HG03103 (cell line): ENCODE results near the gene CARD6.
A peak's percentile ranks its signal among the peaks of the same experiment; 100 is the strongest.
"Not testable (repeated sequence)": the region's sequence is repeated elsewhere in the genome, so short reads cannot be mapped to it uniquely, and the experiment has no call there.

Source experiments
- ATAC-seq: cut with Tn5 transposase; IDR thresholded peaks from one replicate; pipeline ENCODE4 v1.9.1; 2021; ENCODE audit warnings: low read depth; ENCODE audit not compliant: unreplicated experiment

Gene CARD6

DNA sequence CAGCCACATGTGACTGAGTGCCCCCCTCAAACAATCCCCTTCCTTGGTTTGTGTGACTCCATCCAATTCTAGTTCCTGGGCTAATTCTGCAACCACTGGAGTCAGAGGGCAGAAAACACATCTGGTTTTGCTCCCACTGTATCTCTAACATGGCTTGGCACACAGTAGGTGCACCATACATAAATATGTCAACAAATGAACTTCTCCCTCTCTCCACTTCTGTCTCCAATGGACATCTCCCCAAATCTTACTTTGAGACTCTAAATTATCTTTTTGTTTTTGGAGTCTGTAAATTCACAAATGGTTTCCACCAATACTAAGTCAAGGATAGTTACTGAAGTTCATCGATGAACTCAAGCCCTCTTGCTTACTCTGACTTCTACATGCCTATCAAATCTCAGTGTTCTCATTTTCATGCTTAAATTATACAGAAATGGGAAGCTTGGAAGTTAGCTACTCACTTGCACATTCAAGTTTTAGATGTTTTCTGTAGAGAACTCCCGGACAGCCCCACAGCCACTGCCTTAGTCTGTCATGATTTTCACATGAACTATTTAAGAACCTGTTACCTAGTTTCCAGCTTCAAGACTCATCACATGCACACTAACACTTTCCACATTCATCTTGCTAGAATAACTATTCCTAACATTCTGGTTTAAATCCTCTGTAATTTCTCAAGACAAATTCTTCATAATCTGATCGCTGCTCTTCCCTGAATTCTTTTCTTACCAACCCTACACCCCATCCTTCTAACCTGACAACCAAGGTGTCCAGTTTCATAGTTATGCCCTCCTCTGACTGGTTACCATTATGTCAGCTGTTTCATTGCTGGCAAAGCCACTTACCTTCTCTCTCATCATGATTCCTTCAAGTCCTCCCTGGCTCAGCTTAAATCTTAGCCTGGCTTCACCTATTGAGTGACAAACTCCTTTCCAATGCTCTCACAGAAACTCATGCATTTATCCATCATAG, 12.2 kb upstream of the CARD6 start:
- no peak for ATAC-seq

GRCh38 chr5:40829748-40830533, 11.2 kb upstream of the CARD6 start:
- no peak for ATAC-seq

- ATAC-seq = no peak
Observed at GRCh38 chr5:40831346-40832210, 9.6 kb upstream of the CARD6 start.

DNA sequence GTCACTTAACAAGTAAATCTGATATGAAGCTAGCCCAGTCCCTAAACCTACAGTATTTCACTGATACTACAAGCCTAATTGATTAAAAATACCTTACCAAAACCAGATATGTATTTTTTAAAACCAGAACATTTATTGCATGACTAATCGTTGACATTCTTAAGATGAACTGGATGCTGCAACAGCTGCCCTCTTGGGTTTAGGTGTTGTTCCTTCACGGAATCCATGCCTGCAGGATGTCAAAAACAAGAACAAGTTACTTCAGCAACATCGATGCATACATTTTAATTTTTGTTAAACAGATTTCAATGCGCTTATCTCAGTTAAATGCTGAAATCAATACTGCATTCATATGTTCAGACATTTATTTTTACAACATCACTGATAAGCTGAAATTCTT, 8.8 kb upstream of the CARD6 start:
- ATAC-seq = no peak

- no peak for ATAC-seq
Observed at GRCh38 chr5:40833712-40834229, 7.4 kb upstream of the CARD6 start.

DNA sequence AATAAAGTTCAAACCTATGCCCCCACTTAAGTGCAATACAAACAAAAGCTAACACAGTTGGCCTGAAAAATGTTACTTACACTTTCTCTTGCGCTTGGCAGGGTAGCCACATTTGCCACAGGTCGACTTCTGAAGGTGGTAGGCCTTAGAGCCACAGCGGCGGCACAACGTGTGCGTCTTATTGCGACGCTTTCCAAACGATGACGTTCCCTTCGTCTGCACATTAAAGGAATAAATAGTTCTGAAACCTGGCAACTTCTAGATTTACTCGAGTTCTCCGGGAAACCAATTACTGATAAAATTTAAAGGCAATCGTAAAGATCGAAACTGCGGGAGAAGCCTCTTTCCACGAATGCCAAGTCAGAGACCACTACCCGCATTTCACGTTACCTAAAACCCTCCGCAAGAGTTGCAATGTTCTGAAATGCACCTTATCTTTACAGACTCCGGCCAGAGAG, 6.7 kb upstream of the CARD6 start:
- no peak for ATAC-seq

GRCh38 chr5:40834849-40835787, 6.0 kb upstream of the CARD6 start, which contains the start of gene RPL37:
Gene RPL37, minus strand, starts transcription at chr5:40835222. Its CDS starts 37 bp downstream, at chr5:40835185.
- ATAC-seq = peak; percentile 96

DNA sequence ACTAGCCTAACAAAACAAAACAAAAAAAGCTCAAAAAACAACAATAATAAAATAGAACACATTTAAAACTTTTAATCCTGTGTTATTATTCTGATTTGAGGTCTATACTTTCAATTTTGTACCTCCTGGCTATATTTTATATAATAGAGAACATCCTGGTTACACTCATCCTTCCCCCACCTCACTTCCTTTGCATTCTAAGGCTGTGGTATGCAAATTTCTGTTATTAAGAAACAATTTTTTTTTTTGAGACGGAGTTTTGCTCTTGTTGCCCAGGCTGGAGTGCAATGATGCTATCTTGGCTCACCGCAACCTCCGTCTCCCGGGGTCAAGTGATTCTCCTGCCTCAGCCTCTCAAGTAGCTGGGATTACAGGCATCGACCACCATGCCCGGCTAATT, 3.1 kb upstream of the CARD6 start:
- no peak for ATAC-seq

- ATAC-seq = no peak
Observed at GRCh38 chr5:40842351-40842750, 1.2 kb downstream of the CARD6 start.

- ATAC-seq = no peak
Observed at GRCh38 chr5:40844565-40844964, 3.4 kb downstream of the CARD6 start.

DNA sequence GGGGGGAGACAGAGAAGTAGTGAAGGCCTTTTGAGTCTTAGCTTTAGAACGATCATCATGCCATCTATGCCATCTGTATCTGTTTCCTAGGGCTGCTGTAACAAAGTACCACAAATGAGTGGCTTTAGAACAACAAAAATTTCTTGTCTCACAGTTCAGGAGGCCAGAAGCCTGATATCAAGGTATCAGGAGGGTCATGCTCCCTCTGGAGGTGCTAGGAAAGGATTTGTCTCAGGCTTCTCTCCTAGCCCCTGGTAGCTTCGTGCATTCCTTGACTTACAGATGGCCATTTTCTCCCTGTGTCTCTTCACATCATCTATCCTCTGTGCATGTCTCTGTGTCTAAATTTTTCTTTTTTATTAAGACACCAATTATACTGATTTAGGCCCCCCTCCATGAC, 5.2 kb downstream of the CARD6 start:
- ATAC-seq = no peak

GRCh38 chr5:40847525-40847924, 6.4 kb downstream of the CARD6 start:
- ATAC-seq = no peak

DNA sequence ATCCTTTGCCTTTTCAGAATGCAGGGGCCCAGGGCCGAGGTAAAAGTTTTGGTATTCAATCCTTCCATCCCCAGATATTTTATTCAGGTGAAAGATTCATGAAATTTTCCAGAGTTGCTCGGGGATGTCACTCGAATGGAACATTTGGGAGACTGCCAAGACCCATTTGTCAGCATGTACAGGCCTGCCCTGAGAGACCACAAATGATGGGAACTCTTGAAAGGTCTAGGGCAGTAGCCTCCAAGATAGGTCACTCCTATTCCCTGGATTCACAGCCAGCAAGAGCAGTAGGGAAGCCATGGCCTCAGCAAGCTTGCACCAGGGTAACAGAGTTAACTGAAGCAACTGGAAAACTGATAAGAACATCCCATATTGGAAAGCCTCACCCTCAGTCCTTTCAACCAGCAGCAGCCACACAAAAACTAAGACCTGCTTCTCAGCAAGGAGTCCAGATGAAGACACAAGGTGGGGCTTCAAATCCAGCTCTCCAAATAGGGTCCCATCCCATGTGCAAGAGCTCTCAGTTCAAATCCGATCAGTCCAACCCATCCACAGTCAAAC, 12.5 kb downstream of the CARD6 start:
- no peak for ATAC-seq

DNA sequence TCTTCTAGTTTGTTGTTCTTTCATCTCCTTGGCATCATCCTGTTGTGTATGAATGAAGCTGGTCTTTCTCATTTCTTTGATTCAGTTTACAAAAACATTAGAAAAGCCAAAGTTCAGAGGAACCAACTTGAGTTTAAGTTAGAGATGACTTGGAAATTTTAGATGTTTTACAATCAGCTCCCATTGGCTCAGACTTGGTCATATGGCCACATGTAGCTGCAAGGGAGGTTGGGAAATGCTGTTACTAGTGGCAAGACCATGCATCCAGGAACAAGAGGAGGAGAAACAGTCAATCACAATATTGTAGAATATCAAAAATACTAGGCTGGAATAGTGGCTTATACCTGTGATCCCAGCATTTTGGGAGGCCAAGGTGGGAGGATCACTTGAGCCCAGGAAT, 19.5 kb downstream of the CARD6 start:
- no peak for ATAC-seq

- not testable (repeated sequence) for ATAC-seq
Observed at GRCh38 chr5:40865004-40865403, 23.8 kb downstream of the CARD6 start.

- no peak for ATAC-seq
Observed at GRCh38 chr5:40866844-40867243, 25.7 kb downstream of the CARD6 start.

DNA sequence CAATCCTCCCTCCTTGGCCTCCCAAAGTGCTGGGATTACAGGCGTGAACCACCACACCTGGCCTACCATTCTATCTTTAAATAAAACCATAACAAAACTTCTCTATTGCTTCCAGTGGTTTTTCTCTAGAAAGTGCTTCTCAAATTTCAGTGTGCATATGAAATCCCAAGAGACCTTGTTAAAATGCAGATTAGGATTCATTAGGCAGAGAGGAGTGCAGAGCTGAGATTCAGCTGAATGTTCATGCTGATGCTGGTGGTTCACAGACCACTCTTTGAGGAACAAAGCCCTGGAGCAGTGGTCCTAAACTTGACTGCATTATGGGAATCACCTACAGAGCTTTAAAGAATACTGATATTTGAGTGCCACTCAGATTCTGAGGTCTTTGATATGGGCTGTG, 28.2 kb downstream of the CARD6 start:
- ATAC-seq = no peak

DNA sequence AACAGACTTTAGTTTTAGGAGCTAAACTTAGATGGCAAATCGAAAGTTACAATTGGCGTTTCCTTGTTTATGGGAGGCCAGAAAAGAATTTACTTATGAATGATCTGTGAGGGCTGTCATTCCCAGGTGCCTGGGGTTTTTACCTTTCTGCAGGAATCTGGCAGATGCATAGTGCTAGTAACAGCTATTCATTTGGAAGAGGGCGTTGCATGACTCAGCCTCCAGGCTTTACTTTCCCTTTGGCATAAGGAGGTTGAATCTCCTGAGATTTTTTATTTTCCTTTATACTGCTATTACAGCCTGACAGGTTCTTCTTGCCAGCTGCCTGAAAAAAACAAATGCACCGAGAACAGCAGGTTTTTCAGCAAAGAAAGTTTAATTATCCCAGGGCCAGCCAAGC, 30.0 kb downstream of the CARD6 start:
- ATAC-seq = no peak

- not testable (repeated sequence) for ATAC-seq
Observed at GRCh38 chr5:40872253-40872652, 31.1 kb downstream of the CARD6 start.
